Measurements from ENCODE around the gene CTNND2. TPM values are rescaled to one million over a fixed set of nuclear protein-coding genes. Genes with fewer than 3 reads are reported as not detected.

CTNND2 gene
- polyA plus RNA-seq, 1 donor from 2014 or later = 67.0 TPM

DNA sequence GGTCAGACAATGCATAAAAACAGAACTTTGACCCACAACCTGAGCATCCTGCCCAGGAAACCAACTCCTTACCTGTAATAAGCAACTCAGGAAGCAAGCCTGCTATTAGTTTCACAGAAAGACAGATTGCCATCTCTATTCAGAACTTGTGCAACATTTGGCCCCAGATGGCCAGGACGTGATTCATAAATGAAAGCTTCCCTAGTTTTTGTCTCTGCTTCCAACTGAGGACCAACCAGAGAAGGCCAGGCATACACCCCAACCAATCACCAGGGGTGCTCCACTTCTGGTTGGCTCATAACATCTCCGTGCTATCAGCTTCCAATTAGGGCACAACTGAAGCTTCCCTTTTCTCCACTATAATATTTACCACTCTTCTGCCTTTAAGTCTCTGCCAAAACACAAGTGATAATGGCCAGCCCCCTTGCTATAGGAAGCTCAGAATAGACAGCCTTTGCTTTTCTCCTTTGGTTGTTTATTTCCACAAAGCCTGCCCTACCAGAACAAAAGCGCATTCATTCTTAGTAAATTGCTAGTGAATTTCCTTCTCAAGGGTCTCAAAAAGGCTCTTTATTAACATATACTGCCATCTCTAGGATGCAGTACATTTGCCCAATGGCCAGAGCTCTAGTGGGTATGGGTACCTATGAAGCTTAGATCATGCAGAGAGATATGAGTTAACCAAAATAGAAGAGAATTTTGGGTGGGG, 853.5 kb downstream of the CTNND2 start:
- no peaks in the 10 kb centered on the region for H3K9me3 ChIP-seq (ENCODE audit: low read length)
- H3K9ac ChIP-seq (ENCODE audit: low read length) = no peak overlapping the region
- no peaks in the 10 kb centered on the region for H4K20me1 ChIP-seq (ENCODE audit: insufficient read depth)
- no peak overlapping the region for H3K27ac ChIP-seq (ENCODE audit: low read length)
- H3K27me3 ChIP-seq (ENCODE audit: insufficient read depth, low read depth, low read length) = no peaks in the 10 kb centered on the region
- no peaks in the 10 kb centered on the region for H3K79me2 ChIP-seq (replicated peaks; ENCODE audit: insufficient read depth, low read length)
- no peak overlapping the region for H3K4me2 ChIP-seq (ENCODE audit: low read length)
- no peak overlapping the region for H3K4me3 ChIP-seq (ENCODE audit: low read length)
- no peak overlapping the region for H2AFZ ChIP-seq (ENCODE audit: low read depth, low read length)
- no peaks in the 10 kb centered on the region for H3F3A ChIP-seq (ENCODE audit: insufficient read depth, low read length, poor library complexity, severe bottlenecking)
- H3K9me2 ChIP-seq (ENCODE audit: insufficient read depth, low read length) = no peaks in the 10 kb centered on the region
- TF ChIP-seq, protein P1, sequence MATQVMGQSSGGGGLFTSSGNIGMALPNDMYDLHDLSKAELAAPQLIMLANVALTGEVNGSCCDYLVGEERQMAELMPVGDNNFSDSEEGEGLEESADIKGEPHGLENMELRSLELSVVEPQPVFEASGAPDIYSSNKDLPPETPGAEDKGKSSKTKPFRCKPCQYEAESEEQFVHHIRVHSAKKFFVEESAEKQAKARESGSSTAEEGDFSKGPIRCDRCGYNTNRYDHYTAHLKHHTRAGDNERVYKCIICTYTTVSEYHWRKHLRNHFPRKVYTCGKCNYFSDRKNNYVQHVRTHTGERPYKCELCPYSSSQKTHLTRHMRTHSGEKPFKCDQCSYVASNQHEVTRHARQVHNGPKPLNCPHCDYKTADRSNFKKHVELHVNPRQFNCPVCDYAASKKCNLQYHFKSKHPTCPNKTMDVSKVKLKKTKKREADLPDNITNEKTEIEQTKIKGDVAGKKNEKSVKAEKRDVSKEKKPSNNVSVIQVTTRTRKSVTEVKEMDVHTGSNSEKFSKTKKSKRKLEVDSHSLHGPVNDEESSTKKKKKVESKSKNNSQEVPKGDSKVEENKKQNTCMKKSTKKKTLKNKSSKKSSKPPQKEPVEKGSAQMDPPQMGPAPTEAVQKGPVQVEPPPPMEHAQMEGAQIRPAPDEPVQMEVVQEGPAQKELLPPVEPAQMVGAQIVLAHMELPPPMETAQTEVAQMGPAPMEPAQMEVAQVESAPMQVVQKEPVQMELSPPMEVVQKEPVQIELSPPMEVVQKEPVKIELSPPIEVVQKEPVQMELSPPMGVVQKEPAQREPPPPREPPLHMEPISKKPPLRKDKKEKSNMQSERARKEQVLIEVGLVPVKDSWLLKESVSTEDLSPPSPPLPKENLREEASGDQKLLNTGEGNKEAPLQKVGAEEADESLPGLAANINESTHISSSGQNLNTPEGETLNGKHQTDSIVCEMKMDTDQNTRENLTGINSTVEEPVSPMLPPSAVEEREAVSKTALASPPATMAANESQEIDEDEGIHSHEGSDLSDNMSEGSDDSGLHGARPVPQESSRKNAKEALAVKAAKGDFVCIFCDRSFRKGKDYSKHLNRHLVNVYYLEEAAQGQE (IDR thresholded peaks at IDR 0.05; ENCODE audit: borderline replicate concordance) = no peak
- TF ChIP-seq EP300 (conservative IDR thresholded peaks at IDR 0.05; ENCODE audit: poor library complexity, severe bottlenecking) (no peak), POLR2AphosphoS5 (IDR thresholded peaks at IDR 0.05) (no peak), RAD21 (conservative IDR thresholded peaks at IDR 0.05) (no peak), SMC3 (conservative IDR thresholded peaks at IDR 0.05; ENCODE audit: poor library complexity) (no peak), MXI1 (conservative IDR thresholded peaks at IDR 0.05; ENCODE audit: poor library complexity, severe bottlenecking) (no peak), EZH2 (IDR thresholded peaks at IDR 0.05; ENCODE audit: borderline replicate concordance, insufficient read depth, low read length, poor library complexity, severe bottlenecking) (no peak), TAF1 (IDR thresholded peaks at IDR 0.05; ENCODE audit: low read depth) (no peak)
- TF ChIP-seq, protein P2, sequence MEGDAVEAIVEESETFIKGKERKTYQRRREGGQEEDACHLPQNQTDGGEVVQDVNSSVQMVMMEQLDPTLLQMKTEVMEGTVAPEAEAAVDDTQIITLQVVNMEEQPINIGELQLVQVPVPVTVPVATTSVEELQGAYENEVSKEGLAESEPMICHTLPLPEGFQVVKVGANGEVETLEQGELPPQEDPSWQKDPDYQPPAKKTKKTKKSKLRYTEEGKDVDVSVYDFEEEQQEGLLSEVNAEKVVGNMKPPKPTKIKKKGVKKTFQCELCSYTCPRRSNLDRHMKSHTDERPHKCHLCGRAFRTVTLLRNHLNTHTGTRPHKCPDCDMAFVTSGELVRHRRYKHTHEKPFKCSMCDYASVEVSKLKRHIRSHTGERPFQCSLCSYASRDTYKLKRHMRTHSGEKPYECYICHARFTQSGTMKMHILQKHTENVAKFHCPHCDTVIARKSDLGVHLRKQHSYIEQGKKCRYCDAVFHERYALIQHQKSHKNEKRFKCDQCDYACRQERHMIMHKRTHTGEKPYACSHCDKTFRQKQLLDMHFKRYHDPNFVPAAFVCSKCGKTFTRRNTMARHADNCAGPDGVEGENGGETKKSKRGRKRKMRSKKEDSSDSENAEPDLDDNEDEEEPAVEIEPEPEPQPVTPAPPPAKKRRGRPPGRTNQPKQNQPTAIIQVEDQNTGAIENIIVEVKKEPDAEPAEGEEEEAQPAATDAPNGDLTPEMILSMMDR (IDR thresholded peaks at IDR 0.05; ENCODE audit: poor library complexity, severe bottlenecking) = no peak
- no peaks in the 10 kb centered on the region for H3K36me3 ChIP-seq (ENCODE audit: insufficient read depth, low read length)

- Histone ChIP-seq H3K9me2 (ENCODE audit: insufficient read depth, low read length) (no peaks in the 10 kb centered on the region), H3K4me3 (ENCODE audit: low read length) (no peak overlapping the region), H3K9ac (ENCODE audit: low read length) (no peak overlapping the region), H3K36me3 (ENCODE audit: insufficient read depth, low read length) (no peaks in the 10 kb centered on the region), H2AFZ (ENCODE audit: low read depth, low read length) (no peak overlapping the region), H3K79me2 (replicated peaks; ENCODE audit: insufficient read depth, low read length) (no peaks in the 10 kb centered on the region), H3F3A (ENCODE audit: insufficient read depth, low read length, poor library complexity, severe bottlenecking) (no peaks in the 10 kb centered on the region), H3K4me2 (ENCODE audit: low read length) (no peak overlapping the region), H3K9me3 (ENCODE audit: low read length) (no peaks in the 10 kb centered on the region), H3K27me3 (ENCODE audit: insufficient read depth, low read depth, low read length) (no peaks in the 10 kb centered on the region), H3K27ac (ENCODE audit: low read length) (no peak overlapping the region), H4K20me1 (ENCODE audit: insufficient read depth) (no peaks in the 10 kb centered on the region)
- TF ChIP-seq EZH2 (IDR thresholded peaks at IDR 0.05; ENCODE audit: borderline replicate concordance, insufficient read depth, low read length, poor library complexity, severe bottlenecking) (no peak), RAD21 (conservative IDR thresholded peaks at IDR 0.05) (no peak), EP300 (conservative IDR thresholded peaks at IDR 0.05; ENCODE audit: poor library complexity, severe bottlenecking) (no peak), POLR2AphosphoS5 (IDR thresholded peaks at IDR 0.05) (no peak), MXI1 (conservative IDR thresholded peaks at IDR 0.05; ENCODE audit: poor library complexity, severe bottlenecking) (no peak), SMC3 (conservative IDR thresholded peaks at IDR 0.05; ENCODE audit: poor library complexity) (no peak), TAF1 (IDR thresholded peaks at IDR 0.05; ENCODE audit: low read depth) (no peak)
- TF ChIP-seq, protein P1 (IDR thresholded peaks at IDR 0.05; ENCODE audit: borderline replicate concordance) = no peak
- TF ChIP-seq, protein P2 (IDR thresholded peaks at IDR 0.05; ENCODE audit: poor library complexity, severe bottlenecking) = no peak
These were observed 855.5 kb downstream of the CTNND2 start for GRCh38 chr5:11048760-11049159.
